HG03097 (cell line): Measurements from ENCODE around the gene CEP57.

Experiments
- ATAC-seq: cut with Tn5 transposase; IDR thresholded peaks from one replicate; pipeline ENCODE4 v1.9.1; 2021; ENCODE audit not compliant: unreplicated experiment, low FRiP score

Gene CEP57

DNA sequence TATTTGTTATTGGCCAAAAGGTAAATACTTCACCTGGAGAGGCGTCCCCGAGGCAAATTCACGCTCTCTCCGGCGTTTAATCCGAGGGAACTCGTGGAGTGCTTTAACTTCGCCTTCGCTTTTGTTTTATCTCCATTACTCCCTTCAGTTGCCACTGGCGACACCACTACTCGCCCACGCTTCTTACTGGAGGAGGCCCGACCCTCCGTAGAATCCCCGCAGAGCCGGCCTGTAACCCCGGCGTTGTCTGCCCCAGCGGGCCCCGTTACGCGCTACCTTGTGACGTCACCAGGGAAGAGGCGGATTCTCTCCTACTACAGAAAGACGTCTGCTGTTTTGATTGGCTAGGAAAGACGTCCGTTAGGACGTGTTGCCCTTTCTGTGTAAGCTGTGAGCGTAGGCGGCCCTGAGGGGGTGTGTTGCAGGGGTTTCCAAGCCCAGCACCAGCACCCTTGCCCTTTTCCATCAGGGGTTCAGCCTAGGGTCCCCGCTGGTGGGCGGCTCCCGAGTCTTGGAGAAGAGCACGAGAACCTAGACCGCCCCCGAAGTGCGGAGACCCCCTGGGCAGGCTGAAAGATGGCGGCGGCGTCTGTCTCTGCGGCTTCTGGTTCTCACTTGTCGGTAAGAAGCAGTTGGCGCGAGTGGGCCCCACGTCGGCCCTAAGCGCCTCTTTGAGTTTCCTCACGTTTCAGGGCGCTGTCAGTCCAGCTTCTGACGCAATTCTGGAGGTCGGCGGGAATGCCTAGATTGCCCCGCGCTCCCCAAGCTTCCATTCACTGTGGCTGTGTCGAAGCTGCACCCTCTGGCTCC is at the start of gene CEP57:
Gene CEP57 (plus strand): TSS at position 376 of the 810 bp plus-strand sequence. CDS start 201 bp downstream, at position 577.
- peak; percentile 63 for ATAC-seq

DNA sequence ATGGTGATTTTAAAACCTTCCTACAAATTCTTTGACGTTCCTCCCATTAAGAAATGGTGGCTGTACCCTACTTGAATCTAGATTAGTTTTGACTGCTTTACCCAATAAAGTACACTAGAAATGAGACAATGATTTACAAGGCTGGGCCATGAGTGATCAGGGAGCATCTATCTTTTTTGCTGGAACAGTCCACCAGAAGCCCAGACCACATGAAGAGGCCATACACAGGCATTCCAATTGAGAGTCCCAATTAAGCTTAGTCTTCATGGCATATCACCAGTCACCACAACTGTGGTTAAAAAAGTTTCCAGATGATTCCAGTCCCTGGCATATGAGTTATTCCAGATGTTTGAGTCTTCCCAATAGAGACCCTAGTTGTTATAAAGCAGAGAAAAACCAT is 40.2 kb upstream of the CEP57 start:
- no peak for ATAC-seq

DNA sequence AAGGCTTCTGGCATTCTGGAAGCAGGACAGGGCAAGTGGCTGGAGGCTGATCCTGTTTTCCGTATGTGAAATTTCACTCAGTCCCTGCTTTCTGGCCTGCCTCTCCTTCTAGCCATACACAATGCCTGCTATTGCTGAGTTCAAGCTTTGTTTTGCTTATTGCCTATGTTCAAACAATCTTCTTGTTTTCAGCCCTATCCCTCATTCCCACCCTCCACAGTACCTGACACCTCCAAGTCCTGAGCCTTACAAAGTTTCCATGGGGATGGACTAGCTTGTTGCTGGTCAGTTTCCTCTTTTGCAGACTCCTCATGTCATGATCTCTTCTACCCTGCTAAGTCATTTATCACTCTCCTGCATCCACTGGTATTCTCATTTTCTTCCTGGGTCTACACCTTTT is 38.8 kb upstream of the CEP57 start:
- ATAC-seq = no peak

DNA sequence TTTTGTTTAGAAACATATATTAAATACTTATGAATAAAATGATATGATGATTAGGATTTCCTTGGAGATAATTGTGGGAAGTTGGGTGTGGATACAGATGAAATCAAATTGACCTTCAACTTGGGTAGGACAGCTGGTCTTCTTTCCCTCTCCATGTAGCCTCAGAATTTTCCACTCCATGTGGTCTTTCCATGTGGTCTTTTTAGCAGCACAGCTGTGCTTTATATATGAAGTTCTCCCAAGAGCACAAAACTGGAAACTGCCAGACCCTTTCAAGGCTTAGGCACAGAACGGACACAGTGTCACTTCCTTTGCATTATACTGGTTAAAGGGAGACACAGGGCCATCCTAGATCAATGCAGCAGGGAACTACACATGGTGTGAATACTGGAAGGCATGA is 29.4 kb upstream of the CEP57 start:
- no peak for ATAC-seq

DNA sequence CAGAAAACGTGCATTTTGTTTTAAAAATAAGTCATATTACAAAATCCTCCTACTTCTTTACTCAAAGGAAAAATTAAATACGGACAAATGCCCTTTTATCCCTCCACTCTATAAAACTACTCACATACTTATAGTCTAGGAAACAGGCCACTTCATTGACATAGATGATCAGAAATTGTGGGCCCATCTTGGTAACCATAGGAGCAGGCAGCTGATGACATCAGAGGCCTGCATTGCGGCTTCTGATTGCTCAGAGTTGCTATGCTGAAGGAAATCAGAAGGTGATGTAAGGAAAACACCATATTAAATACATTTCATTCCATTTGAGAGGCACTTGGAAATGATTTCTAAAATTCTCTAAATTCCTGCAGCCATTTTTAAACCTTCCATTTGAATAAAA is 27.8 kb upstream of the CEP57 start:
- no peak for ATAC-seq

DNA sequence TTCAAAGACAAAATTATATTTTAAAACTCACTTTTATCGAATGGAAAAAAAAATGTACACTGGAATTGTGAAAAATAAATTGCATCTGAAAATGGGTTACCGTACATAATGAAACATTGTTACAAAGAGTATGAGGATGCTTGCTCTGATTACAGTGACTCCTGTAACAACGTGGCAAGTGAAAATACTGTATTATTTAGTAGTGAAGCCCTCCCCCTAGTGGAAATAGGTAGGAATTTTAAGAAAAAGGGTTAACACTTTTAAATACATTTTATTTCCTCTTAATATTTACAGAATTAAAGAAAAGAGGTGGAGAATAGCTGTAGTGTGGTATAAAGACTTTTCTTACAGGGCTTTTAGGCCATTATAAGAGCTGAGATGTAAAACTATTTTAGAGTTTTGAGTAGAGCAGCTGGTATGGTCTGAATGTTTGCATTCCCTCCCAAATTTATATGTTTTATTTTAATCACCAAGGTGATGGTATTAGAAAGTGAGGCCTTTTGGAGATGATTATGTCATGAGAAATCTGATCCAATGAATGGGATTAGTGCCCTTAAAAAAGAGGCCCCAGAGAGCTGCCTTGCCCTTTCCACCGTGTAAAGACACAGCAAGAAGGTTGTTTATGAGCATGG is 25.9 kb upstream of the CEP57 start:
- ATAC-seq = no peak

DNA sequence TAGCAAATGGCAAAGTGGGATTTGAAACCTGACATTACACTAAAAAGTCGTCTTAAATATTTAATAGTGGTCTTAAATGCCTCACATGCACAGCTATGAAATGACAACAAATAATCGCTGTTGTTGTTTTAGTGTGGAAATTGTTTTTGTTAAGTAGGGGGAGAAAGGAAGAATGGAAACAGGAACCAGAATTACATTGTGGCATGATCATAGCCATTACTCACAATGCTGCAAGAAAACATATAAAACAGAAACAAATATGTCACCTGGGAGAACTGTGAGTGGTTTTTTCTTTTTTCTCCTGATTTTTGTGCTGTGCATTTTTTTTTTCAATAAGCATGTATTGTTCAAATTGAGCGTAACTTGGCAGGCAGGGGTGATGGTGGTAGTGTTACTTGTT is 23.6 kb upstream of the CEP57 start:
- no peak for ATAC-seq

DNA sequence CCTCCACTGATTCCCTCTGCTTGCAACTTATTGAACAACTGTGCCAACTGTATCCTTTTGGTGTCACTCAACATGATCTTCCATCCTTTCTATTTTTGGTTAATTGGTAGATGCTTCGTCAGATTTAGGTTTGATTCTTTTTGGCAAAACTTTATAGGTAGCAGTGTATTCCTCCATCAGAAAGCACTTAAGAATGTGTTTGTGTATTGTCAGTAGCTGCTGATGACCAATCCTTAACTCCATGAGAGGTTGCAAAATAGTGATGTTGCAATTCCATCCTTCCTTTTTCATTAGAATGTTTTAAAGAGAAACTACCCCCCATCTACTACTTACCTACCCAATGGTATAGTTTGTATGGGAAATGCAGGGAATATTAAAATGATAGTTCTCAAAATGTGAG is 22.8 kb upstream of the CEP57 start:
- ATAC-seq = no peak

DNA sequence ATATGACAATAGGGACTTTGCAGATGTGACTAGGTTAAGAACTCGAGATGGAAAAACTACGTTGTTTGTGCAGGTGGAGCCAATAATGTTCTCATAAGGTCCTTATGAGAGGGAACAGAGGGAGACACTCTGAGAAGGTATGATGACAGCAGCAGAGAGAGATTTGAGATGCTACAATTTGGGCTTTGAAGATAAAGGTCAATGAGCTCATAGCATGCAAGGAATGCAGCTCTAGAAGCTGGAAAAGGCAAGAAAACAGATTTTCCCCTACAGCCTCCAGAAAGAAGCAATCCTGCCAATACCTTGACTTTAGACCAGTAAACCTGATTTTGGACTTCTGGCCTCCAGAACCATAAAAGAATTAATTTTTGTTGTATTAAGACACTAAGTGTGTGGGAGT is 21.8 kb upstream of the CEP57 start:
- no peak for ATAC-seq

DNA sequence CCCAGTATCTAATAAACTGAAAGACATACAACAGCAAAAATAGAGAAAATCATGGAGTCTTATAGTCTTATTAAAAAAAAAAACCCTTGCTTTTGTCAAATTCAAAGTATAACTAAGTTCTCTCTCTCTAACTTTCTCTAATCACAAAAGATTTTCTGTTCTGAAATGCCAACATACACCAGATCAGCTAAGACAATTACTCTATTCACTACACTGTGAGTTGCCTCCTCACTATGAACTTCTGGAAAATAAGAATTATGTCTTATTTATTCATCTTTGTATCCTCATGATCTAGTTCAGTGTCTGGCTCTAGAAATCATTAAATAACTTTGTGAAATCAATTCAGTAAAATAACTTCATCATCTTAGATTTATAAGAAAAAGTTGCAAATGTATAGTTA is 13.4 kb upstream of the CEP57 start:
- ATAC-seq = no peak

DNA sequence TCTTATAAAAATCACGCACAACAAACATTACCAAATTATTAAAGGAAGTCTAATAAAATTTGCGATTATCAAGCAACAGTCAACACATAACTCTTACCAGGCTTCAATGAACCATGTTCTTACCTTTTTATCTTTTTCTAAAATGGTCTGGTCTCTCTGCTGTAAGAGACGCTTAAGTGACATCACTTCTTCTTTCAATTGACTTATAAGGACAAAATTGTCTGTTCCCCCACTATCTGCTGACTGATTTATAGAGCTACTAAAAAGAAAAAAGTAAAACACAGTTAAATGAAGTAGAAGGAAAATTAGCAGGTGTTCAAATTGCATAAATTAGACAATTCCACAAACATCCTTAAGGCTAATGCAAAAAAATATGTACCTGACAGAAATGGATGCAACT is 11.6 kb upstream of the CEP57 start:
- no peak for ATAC-seq

DNA sequence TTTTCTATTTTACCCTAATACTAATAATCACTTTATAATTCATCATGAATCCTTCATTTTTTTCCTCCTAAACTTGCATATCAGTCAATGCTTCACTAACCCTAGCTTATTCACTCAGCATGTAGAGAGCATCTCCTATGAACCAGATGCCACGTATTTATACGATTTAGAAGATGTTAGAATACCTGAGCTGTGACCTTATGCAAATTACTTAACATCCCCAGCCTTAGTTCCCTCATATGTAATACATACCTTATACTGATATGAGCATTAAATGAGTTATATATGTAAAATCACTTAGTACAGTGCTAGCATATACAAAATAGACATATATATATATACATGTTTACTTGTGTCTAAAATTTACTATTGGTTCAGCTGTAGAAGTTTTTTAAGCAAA is 9.8 kb upstream of the CEP57 start:
- no peak for ATAC-seq

DNA sequence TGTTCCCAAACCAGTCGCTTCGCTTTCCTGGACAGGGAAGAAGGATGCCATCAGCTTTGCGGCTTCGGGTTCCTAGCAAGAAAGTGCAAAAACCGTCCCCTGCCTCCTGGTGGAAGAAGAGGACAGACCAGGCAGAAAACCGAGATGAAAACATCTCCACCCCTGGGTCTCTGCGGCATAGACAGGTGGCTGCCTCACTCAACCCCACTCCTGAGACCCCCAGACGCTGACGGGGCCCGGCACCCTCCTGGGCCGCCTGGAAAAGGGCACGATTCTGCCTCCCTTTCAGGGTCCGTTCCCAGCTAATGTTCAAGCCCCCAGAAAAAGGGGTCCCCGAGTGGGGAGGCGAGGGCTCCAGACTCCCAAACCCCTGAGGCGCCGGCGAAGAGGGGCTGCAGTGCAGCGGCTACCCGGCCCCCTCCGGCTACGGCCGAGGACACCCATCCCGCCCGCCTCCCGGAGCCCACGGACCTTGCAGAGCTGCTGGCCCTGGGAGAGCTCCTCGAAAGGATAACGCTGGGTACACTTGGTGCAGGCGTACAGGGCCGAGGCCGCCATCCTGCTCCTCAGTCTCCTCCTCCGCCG is 1.3 kb upstream of the CEP57 start:
- no peak for ATAC-seq

DNA sequence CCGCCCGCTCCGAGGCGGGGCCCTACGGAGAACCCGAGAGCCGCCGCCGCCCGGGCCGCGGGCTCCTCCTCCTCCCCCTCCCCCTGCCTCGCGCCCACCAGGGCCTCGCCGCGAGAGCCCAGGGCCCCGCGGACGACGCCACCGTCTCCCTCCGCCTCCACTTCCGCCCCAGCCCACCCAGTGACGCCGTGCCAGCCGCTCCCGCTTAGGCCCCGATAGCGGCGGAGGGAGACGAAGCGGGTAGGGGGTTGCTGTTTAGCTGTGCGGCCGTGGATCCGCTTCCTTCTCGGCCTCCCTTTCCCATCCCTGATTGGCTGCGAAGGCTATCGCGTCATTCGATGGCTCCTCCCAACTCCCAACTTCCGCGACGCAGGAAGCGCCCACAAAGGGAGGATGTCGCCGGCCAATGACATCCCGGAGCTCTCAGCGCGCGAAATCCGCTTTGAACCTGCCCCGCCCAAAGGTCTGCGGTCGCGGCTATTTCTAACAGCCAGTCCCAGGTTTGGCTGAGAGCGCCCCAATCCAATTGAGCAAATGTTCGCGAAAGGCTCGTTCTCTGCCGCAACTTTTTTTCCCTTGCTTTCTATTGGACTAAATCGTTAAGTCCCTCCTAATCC is 684 bp upstream of the CEP57 start, which contains the start of gene FAM76B:
Gene FAM76B (minus strand): TSS at position 277 of the 617 bp plus-strand sequence. CDS start 304 bp downstream, outside the sequence.
- peak; percentile 76 for ATAC-seq

DNA sequence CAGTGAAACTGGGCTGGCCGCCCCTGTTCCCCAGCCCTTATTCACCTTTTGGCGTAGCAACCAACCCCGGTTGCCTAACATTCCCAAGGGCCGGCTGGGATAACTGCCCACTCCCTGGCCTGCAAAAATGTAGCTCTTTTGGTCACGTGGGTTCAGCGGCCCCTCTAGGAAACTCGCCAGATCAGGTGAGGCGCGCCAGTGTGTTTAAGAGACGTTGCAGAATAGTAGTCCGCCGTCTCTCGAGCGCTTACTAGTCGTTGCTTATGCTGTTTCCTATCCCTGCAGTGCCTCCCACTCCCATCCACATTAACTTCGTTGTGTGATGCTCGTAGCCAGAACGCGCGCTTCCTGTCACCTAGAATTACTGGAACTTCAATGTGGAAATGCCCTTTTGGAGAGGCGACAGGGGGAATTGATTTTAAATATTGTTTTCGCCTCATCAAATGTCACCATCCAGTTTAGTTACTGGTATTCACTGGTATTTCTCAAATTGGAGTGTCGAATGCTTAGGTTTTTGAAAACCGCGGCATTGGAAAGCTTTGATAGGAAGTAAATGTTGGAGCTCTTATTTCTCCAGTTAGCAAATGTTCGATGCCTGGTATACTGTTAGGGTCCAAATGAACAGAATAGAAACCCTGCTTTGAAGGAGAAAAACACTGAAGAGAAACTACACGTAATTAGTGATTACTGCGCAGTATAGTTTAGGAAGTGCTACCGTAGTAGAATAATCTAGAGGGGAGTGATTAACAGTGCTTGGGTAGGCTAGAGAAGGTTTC is 823 bp downstream of the CEP57 start:
- ATAC-seq = no peak

DNA sequence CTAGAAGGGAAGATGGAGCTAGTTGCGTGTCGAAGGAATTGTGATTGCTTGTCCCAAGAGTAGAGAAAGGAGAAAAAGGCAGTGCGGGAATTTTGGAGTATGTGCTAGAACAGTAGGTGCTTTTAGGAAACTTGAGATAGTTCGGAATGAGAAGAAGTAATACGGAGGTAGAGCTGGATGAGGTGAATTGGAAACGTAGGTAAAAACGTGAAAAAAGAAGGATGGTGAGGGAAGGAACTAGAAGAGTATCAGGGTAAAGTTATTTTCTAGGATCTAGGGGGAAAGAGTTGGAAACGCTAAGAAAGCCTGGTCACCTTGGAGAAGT is 1.4 kb downstream of the CEP57 start:
- no peak for ATAC-seq

DNA sequence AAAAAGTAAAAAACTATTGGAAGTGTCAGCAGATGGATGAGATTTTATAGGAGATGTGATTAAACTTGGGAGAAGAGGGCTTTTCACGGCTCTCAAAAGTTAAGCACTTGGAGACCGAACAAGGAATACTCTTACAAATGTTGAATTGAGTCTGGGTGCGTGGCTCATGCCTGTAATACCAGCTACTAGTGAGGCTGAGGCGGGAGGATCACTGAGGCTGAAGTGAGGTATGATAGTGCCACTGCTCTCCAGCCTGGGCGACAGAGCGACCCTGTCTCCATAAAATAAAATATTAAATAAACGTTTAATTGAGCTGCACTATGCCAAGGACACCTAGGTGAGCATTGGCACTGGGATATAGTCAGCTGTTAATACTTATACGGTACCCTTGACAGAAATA is 1.9 kb downstream of the CEP57 start:
- no peak for ATAC-seq

DNA sequence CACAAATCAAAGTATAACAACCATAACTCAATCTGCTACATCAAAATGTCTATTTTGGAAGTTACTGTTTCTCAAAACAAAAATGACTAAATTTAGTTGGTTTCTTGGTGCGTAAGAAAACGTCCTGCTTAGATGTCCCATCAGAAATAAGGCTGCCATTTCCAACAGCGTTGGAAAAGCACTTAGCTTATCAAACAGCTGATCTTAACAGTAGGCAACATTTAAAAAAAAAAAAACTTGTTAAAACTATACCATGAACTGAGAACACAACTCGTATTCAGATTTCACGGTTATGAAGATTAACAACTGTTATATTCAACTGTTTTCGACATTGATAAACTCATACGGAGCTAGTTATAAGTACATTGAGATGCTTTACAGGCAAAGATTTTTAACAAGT is 2.4 kb downstream of the CEP57 start:
- no peak for ATAC-seq

DNA sequence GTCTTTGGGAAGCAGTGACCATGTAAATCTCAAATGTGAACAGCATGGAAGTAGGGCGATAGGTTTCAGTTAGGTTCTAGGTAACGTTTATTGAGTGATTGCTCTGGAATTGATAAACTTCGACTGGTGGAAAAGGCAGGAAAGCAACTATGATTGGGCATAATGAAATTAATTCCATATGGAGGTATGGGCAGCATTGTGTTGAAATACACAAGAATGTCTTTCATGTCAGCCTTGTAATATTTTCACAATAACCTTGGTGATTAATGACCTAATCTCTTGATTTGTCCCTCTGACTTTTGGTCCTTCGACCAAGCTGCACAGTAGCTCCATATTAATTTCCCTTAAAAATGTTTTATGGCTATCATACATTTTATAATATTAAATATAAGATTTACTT is 2.8 kb downstream of the CEP57 start:
- ATAC-seq = no peak

DNA sequence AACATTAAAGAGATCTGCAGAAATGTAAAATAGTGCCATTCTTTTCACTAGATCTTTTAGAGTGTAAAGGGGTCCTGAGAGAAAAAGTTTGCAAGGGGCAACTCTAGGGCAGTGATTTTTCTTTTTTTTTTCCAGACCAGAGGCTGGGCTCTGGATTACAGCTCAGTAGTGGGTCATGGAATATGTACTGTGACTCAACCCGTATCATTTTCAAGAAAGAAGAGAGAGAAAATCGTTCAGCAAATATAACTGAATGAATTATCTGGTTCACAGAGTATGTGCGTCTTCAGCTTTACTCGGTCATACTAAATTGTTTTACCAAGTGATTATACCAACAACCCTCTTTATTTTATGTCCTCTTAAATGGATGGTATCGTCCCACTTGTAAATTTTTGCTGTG is 3.8 kb downstream of the CEP57 start:
- no peak for ATAC-seq
